H1 (cell line): ENCODE results near the gene RLN1. TPM values are rescaled to one million over a fixed set of nuclear protein-coding genes. Genes with fewer than 3 reads are reported as not detected.

Experiments
- ATF2 ChIP-seq: IDR thresholded peaks from 2 replicates; pipeline ENCODE4 v1.6.1; 2012; ENCODE audit warnings: low read length, inconsistent platforms
- BACH1 ChIP-seq: IDR thresholded peaks from 2 replicates; pipeline ENCODE4 v1.6.1; 2012; ENCODE audit warnings: low read length, improper control_type of control experiment
- CEBPB ChIP-seq: IDR thresholded peaks from 2 replicates; pipeline ENCODE4 v1.6.1; 2012; ENCODE audit warnings: low read depth, low read length
- CHD7 ChIP-seq: fragments of 300-600 bp; sonication (generic); IDR thresholded peaks from 2 replicates; pipeline ENCODE4 v1.7.1; 2012; ENCODE audit warnings: low read length, moderate library complexity, mild to moderate bottlenecking, inconsistent platforms; ENCODE audit not compliant: insufficient replicate concordance
- FOSL1 ChIP-seq: IDR thresholded peaks from 2 replicates; pipeline ENCODE4 v1.6.1; 2011; ENCODE audit warnings: mild to moderate bottlenecking, low read depth, low read length, moderate library complexity; ENCODE audit not compliant: insufficient read depth
- GTF2F1 ChIP-seq: IDR thresholded peaks from 2 replicates; pipeline ENCODE4 v1.6.1; 2012; ENCODE audit warnings: low read depth, low read length, improper control_type of control experiment, borderline replicate concordance
- RNF2 ChIP-seq: fragments of 200-900, 300-1000 bp; sonication (generic); IDR thresholded peaks from 2 replicates; pipeline ENCODE4 v1.7.1; 2016; ENCODE audit warnings: borderline replicate concordance, low read depth, mild to moderate bottlenecking, antibody characterized with exemption, low read length; ENCODE audit not compliant: poor library complexity, severe bottlenecking; ENCODE audit errors: missing control alignments
- TAF1 ChIP-seq: IDR thresholded peaks from 2 replicates; pipeline ENCODE4 v1.6.1; 2011; ENCODE audit warnings: mild to moderate bottlenecking, low read depth, low read length
- ZNF274 ChIP-seq: IDR thresholded peaks from 2 replicates; pipeline ENCODE4 v1.7.0; 2012; ENCODE audit warnings: low read length, borderline replicate concordance; ENCODE audit errors: extremely low read depth
- polyA plus RNA-seq, 7 experiments: library from polyadenylated mRNA; depleted of rRNA in 3 of 7; stranded (reverse) in 5 of 7; unstranded in 2 of 7; fragments of >200 nt in 5 of 7; fragments of 200-250 nt in 2 of 7; gene quantifications; 1 replicate in 5 of 7; 2 replicates in 1 of 7; 4 replicates in 1 of 7; pipeline versions ENCODE4 v1.2.1 to v1.2.3, GENCODE V29; 2011 to 2013; ENCODE audit warnings: missing spikeins in 2 of 7, mixed read lengths in 2 of 7
- total RNA-seq: library from RNA; stranded (reverse); fragmentation: NEBNext Ultra II Directional; extraction: Animal tissue kit (Norgen Biotek cat#: 25700); gene quantifications from 2 replicates; pipeline ENCODE4 v1.2.1, GENCODE V29; 2021

The RLN1 gene
- total and polyA plus RNA-seq, 2 of the 8 experiments (the other 6 are each of a cell fraction or from before 2014, with no cell fraction given) = 0.51 to 0.80 TPM

GRCh38 chr9:5321058-5321457, 18.6 kb downstream of the RLN1 start (continued):
- no peak for TF ChIP-seq CHD7
- no peak for TF ChIP-seq ATF2
- no peak for TF ChIP-seq CEBPB
- no peak for TF ChIP-seq FOSL1
- TF ChIP-seq GTF2F1 = no peak
- no peak for TF ChIP-seq ZNF274
- no peak for TF ChIP-seq BACH1
- no peak for TF ChIP-seq RNF2
- no peak for TF ChIP-seq TAF1
